CD14-positive monocyte (primary cell): ENCODE measurements around the gene DUSP21. TPM values are rescaled to one million over a fixed set of nuclear protein-coding genes. Genes with fewer than 3 reads are reported as not detected.

Experiments
- DNase-seq, 3 donors: peaks; one replicate each; pipeline ENCODE4 v3.0.0-alpha.2; 2011 to 2022
- H2AFZ ChIP-seq: 2 replicates; pipeline ENCODE4 v1.6.0; 2012; ENCODE audit warnings: mild to moderate bottlenecking, low read depth, low read length, inconsistent platforms; ENCODE audit not compliant: insufficient read depth, poor library complexity, severe bottlenecking
- H3K27ac ChIP-seq, 2 donors: 1 replicate in 1 of 2; 2 replicates in 1 of 2; pipeline ENCODE4 v1.5.1; 2012 to 2013; ENCODE audit warnings: low read length in 2 of 2, control low read depth in 1 of 2, inconsistent platforms in 1 of 2, low read depth in 1 of 2, mild to moderate bottlenecking in 1 of 2
- H3K27me3 ChIP-seq, 2 donors: one replicate each; pipeline versions ENCODE4 v1.6.0 to v1.6.1; 2011 to 2013; ENCODE audit warnings: low read length in 2 of 2; ENCODE audit not compliant: control insufficient read depth in 2 of 2, insufficient read depth in 2 of 2
- H3K36me3 ChIP-seq, 2 donors: replicated peaks in 1 of 2; 1 replicate in 1 of 2; 2 replicates in 1 of 2; pipeline versions ENCODE4 v1.5.1 to v1.6.1; 2012 to 2013; ENCODE audit warnings: low read length in 2 of 2, control low read depth in 1 of 2, inconsistent platforms in 1 of 2, mild to moderate bottlenecking in 1 of 2; ENCODE audit not compliant: insufficient read depth in 2 of 2, control insufficient read depth in 1 of 2
- H3K4me1 ChIP-seq, 2 donors: 1 replicate in 1 of 2; 2 replicates in 1 of 2; pipeline versions ENCODE4 v1.5.1 to v1.6.1; 2012 to 2013; ENCODE audit warnings: low read length in 2 of 2, control low read depth in 1 of 2, inconsistent platforms in 1 of 2, mild to moderate bottlenecking in 1 of 2, moderate library complexity in 1 of 2; ENCODE audit not compliant: insufficient read depth in 2 of 2, control insufficient read depth in 1 of 2
- H3K4me2 ChIP-seq: replicated peaks from 2 replicates; pipeline ENCODE3; 2012; ENCODE audit warnings: low read length, moderate library complexity, mild to moderate bottlenecking; ENCODE audit not compliant: poor library complexity, severe bottlenecking; ENCODE audit errors: extremely low read depth
- H3K4me3 ChIP-seq, 3 experiments: fragments of 200-600 bp in 1 of 3; sonication (generic) in 1 of 3; replicated peaks in 1 of 3; 1 replicate in 2 of 3; 2 replicates in 1 of 3; pipeline ENCODE4 v1.5.1; 2011 to 2013; ENCODE audit warnings: low read length in 3 of 3, mild to moderate bottlenecking in 3 of 3, control low read depth in 2 of 3, low read depth in 2 of 3, inconsistent platforms in 1 of 3, moderate library complexity in 1 of 3
- H3K79me2 ChIP-seq: 2 replicates; pipeline ENCODE4 v1.6.0; 2012; ENCODE audit warnings: mild to moderate bottlenecking, control low read depth, inconsistent platforms, low read length, moderate library complexity; ENCODE audit not compliant: insufficient read depth
- H3K9ac ChIP-seq: 2 replicates; pipeline ENCODE4 v1.6.0; 2017; ENCODE audit warnings: low read length, mild to moderate bottlenecking; ENCODE audit not compliant: insufficient read depth, poor library complexity, severe bottlenecking
- H3K9me3 ChIP-seq, 2 donors: replicated peaks in 1 of 2; 1 replicate in 1 of 2; 2 replicates in 1 of 2; pipeline versions ENCODE4 v1.5.1 to v1.6.1; 2012 to 2013; ENCODE audit warnings: low read length in 2 of 2, control low read depth in 1 of 2; ENCODE audit not compliant: control insufficient read depth in 1 of 2, insufficient read depth in 1 of 2
- H4K20me1 ChIP-seq: 2 replicates; pipeline ENCODE4 v1.6.0; 2012; ENCODE audit warnings: mild to moderate bottlenecking, low read length, control low read depth, moderate library complexity; ENCODE audit not compliant: insufficient read depth
- H3K27ac Mint-ChIP-seq, 7 donors: one replicate each; pipeline ENCODE4 v1.8.0; 2020; ENCODE audit warnings: mild to moderate bottlenecking in 7 of 7, mixed read lengths in 7 of 7, moderate library complexity in 6 of 7, inconsistent platforms in 2 of 7
- H3K27me3 Mint-ChIP-seq, 3 donors: one replicate each; pipeline ENCODE4 v1.8.0; 2021 to 2022; ENCODE audit warnings: low read depth in 3 of 3, mild to moderate bottlenecking in 3 of 3, mixed read lengths in 3 of 3, moderate library complexity in 3 of 3, inconsistent platforms in 1 of 3
- H3K36me3 Mint-ChIP-seq, 2 donors: one replicate each; pipeline ENCODE4 v1.8.0; 2020; ENCODE audit warnings: mixed read lengths in 2 of 2, inconsistent platforms in 1 of 2, mild to moderate bottlenecking in 1 of 2
- H3K4me1 Mint-ChIP-seq: one replicate; pipeline ENCODE4 v1.8.0; 2020; ENCODE audit warnings: mild to moderate bottlenecking, mixed read lengths
- H3K4me3 Mint-ChIP-seq, 2 donors: one replicate each; pipeline ENCODE4 v1.8.0; 2020; ENCODE audit warnings: mild to moderate bottlenecking in 2 of 2, mixed read lengths in 2 of 2, moderate library complexity in 1 of 2
- H3K9me3 Mint-ChIP-seq, 7 donors: one replicate each; pipeline ENCODE4 v1.8.0; 2020 to 2022; ENCODE audit warnings: mixed read lengths in 7 of 7, mild to moderate bottlenecking in 6 of 7, moderate library complexity in 6 of 7, inconsistent platforms in 2 of 7
- CTCF ChIP-seq: fragments of 200-600 bp; IDR thresholded peaks from one replicate; pipeline ENCODE4 v1.8.0; 2022; ENCODE audit warnings: antibody characterized with exemption, mild to moderate bottlenecking
- WGBS: methylation state at CpG from one replicate; pipeline ENCODE4 v1.1.5; 2013; ENCODE audit warnings: missing lambda C conversion rate; ENCODE audit not compliant: insufficient coverage; 5-methylcytosine and 5-hydroxymethylcytosine counted together
- intact Hi-C, 2 donors: fragments of 100-400 bp; cut with micrococcal nuclease; formaldehyde crosslinking; loops; one replicate each; pipeline versions ENCODE4 v1.15.0 to v1.15.1; 2023
- polyA plus RNA-seq, 3 donors: library from polyadenylated mRNA; depleted of rRNA in 1 of 3; unstranded in 2 of 3; stranded (reverse) in 1 of 3; fragments of 300-500 nt in 2 of 3; fragments of >200 nt in 1 of 3; fragmentation: Illumina TruSeq in 2 of 3; gene quantifications; 1 replicate in 2 of 3; 2 replicates in 1 of 3; pipeline ENCODE4 v1.2.3, GENCODE V29; 2012 to 2021

The DUSP21 gene
- polyA plus RNA-seq, 3 donors: not detected

- Histone ChIP-seq H3K4me1 (no peaks in the 10 kb centered on the region), H3K79me2 (no peaks in the 10 kb centered on the region), H2AFZ (no peak overlapping the region), H3K4me3 (no peak overlapping the region), H3K9me3 (no peaks in the 10 kb centered on the region), H3K27ac (no peak overlapping the region), H4K20me1 (no peaks in the 10 kb centered on the region), H3K4me2 (no peak overlapping the region), H3K9ac (no peak overlapping the region), H3K36me3 (no peaks in the 10 kb centered on the region), H3K27me3 (no peaks in the 10 kb centered on the region)
- Mint-ChIP-seq H3K27me3 (peaks cover 0 to 12% (median 0%) of the 10 kb centered on the region in 3 donors), H3K27ac (no peak overlapping the region), H3K36me3 (no peaks in the 10 kb centered on the region), H3K9me3 (peaks cover 0 to 7% (median 0%) of the 10 kb centered on the region in 7 donors), H3K4me3 (no peak overlapping the region), H3K4me1 (no peaks in the 10 kb centered on the region)
- DNase-seq: no peak
- intact Hi-C loops: no loop called here
- 80% methylated on average over 1 of the region's 2 CpGs for WGBS
- no peak for TF ChIP-seq CTCF
Measured at GRCh38 chrX:44816367-44816766, 27.5 kb upstream of the DUSP21 start.

GRCh38 chrX:44817029-44817428, 26.8 kb upstream of the DUSP21 start:
- Histone ChIP-seq H3K4me2 (no peak overlapping the region), H3K9me3 (no peaks in the 10 kb centered on the region), H3K4me1 (no peaks in the 10 kb centered on the region), H3K27me3 (no peaks in the 10 kb centered on the region), H3K9ac (no peak overlapping the region), H3K4me3 (no peak overlapping the region), H2AFZ (no peak overlapping the region), H3K27ac (no peak overlapping the region), H3K36me3 (no peaks in the 10 kb centered on the region), H4K20me1 (no peaks in the 10 kb centered on the region), H3K79me2 (no peaks in the 10 kb centered on the region)
- H3K9me3 Mint-ChIP-seq: peaks cover 0 to 9% (median 3%) of the 10 kb centered on the region in 7 donors
- no peak overlapping the region for H3K4me3 Mint-ChIP-seq
- whole genome bisulfite sequencing: no CpG with 5 or more reads among the region's 7 CpGs
- TF ChIP-seq CTCF: no peak
- H3K27me3 Mint-ChIP-seq: peaks cover 0 to 10% (median 0%) of the 10 kb centered on the region in 3 donors
- H3K27ac Mint-ChIP-seq: no peak overlapping the region
- H3K36me3 Mint-ChIP-seq: no peaks in the 10 kb centered on the region
- H3K4me1 Mint-ChIP-seq: no peaks in the 10 kb centered on the region
- intact Hi-C loops: no loop called here
- no peak for DNase-seq
